Sciatic nerve (tissue), 2 donors: ENCODE results near the gene ASMTL. TPM values are rescaled to one million over a fixed set of nuclear protein-coding genes. Genes with fewer than 3 reads are reported as not detected.
"Not testable (repeated sequence)": the region's sequence is repeated elsewhere in the genome, so short reads cannot be mapped to it uniquely, and the experiment has no call there.

Experiments used
- ATAC-seq: fragments of 200-7000 bp; cut with Tn5 transposase; one replicate; pipeline ENCODE4 v1.9.1; 2020; ENCODE audit warnings: mild to moderate bottlenecking, moderate library complexity
- DNase-seq: peaks from one replicate; pipeline ENCODE4 v3.0.0-alpha.2; 2020; ENCODE audit warnings: low spot score
- intact Hi-C: fragments of 100-400 bp; cut with DNase I; formaldehyde crosslinking; loops from one replicate; pipeline ENCODE4 v1.14.2; 2022
- total RNA-seq: library from RNA; stranded (reverse); fragmentation: NEBNext Ultra II Directional; extraction: Animal tissue kit (Norgen Biotek cat#: 25700); gene quantifications from one replicate; pipeline ENCODE4 v1.2.1, GENCODE V29; 2021
- donor health status: DM: no; HTN: no; CAD: no.
- donor health status: DM: no; HTN: no; CAD: no.

The ASMTL gene
- total RNA-seq, 1 donor from 2014 or later, result 35.0 TPM

DNA sequence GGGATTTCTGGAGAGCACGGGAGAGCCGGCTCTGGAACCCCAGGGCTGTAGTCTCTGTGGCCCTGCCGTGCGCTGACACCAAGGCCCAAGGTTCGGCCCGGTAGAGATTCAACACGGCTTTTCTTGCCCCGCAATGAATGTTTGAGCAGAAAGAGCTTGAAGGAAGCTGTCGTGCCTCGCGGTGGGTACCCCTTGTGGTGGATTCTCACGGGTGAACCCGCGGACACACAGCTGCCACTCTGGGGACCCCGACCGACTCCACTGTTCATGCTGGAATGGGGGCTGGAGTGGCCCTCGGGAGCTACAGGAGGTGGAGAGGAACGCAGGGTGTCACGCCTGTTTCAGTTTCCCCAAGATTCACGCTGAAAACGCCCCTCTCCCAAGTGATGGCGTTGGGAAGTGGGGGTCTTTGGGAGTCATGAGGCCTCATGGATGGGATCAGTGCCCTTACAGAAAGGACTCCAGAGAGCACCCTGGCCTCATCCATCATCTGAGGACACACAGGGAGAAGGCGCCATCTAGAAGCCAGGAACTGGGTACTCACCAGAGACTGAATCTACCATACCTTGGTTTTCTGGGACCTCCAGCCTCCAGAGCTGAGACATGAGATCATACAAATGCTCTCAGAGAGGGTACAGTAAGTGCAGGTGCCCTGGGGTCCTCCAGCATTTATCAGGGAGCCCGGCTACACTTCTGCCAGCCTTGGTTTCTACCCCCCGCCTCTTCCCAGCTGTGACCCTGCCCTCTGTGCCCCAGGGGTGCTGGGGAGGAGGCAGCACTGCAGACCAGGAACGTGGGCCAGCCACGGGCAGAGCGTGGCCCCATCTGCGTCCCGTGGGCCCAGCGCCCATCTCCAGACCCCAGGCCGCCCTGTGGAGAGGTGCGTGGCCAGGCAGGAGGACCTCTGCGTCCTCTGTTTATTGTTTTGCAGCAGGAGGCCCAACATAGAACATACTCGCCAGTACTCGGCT lies 67.2 kb downstream of the ASMTL start:
- ATAC-seq (peak; percentile 20), DNase-seq (no peak)
- intact Hi-C loops, result no loop called here

DNA sequence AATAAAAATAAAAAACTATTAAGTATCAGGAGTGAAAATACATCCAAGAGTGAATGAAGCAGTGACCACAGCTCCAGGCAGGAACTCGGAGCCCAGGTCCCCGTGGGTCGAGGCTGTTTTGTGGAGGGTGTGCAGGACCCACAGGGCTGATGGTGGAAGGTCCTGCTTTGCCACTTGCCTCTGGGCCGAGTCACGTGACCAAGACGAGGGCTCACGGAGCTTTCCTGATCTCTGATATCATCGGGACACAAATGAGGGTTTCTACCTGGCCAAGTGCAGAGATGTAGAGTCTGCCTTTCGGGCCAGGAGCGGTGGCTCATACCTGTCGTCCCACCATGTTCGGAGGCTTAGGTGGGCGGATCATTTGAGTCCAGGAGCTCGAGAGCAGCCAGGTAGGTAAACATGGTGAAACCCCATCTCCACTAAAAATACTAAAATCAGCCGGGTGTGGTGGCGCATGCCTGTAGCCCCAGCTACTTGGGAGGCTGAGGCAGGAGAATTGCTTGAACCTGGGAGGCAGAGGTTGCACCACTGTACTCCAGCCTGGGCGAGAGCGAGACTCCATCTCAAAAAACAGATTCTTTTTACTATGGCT lies 68.0 kb downstream of the ASMTL start:
- intact Hi-C loops, result no loop called here
- DNase-seq (no peak), ATAC-seq (peak; percentile 5)

DNA sequence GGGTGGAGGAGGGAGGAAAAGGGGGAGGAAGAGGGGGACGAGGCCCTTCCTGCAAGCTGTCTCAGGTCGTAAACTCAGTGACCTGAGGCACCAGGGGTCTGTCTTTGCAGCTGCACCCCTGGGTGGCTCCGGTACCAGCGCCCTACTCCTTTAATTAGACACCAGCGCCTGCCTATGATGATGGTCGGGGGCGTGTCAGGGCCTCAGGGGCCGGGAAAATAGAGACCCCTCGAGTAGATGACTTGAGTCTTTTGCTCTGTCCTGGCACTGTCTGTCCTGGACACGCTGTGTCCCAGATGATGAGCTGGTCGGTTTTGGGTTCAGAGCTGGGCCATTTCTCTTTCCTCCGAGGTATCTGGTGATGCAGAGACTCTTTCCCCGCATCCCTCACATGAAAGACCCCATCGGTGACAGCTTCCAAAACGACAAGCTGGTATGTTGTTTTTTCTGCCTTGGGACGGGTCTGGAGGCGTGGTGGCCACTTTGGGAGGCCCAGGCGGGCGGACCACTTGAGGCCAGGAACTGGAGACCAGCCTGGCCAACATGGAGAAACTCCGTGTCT lies 72.0 kb downstream of the ASMTL start:
- ATAC-seq, result no peak
- DNase-seq, result peak; percentile 42
- intact Hi-C loops, result no loop called here

DNA sequence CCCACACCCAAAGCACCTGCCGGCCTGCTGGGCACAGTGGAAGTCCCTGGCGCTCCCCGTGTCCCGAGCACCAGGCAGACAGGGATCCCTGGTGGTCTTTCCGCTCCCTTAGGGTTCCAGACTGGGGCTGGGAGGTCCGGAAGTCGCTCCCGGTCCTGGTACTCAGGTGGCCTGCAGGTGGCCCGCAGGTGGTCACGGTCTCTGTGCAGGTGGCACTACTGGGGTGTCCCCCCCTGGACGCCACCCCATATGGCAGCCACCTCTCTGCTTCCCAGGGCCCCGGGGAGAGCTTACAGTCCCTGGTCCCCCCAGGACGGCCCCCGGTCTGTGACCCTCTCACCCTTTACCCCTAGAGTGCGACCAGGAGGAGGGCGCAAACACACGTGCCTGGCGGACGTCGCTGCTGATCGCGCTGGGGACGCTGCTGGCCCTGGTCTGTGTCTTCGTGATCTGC lies 74.4 kb downstream of the ASMTL start:
- ATAC-seq (no peak), DNase-seq (no peak)
- intact Hi-C loops, result no loop called here

DNA sequence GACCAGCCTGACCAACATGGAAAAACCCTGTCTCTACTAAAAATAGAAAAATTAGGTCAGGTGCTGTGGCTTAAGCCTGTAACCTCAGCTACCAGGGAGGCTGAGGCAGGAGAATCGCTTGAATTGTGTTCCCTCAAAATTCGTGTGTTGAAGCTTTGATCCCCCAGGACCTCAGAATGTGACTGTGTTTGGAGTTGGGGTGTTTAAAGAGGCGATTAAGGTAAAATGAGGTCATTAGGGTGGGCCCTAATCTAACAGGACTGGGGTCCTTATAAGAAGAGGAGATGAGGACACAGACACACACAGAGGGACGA lies 84.4 kb downstream of the ASMTL start:
- ATAC-seq (no peak), DNase-seq (no peak)
- intact Hi-C loops, result no loop called here

DNA sequence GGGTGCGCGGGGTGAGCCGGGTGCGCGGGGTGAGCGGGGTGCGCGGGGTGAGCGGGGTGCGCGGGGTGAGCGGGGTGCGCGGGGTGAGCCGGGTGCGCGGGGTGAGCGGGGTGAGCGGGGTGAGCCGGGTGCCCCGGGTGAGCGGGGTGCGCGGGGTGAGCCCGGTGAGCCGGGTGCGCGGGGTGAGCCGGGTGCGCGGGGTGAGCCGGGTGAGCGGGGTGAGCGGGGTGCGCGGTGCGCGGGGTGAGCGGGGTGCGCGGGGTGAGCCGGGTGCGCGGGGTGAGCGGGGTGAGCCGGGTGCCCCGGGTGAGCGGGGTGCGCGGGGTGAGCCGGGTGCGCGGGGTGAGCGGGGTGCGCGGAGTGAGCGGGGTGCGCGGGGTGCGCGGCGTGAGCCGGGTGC lies 86.3 kb downstream of the ASMTL start:
- DNase-seq, intact Hi-C loops, ATAC-seq: not testable (repeated sequence)

DNA sequence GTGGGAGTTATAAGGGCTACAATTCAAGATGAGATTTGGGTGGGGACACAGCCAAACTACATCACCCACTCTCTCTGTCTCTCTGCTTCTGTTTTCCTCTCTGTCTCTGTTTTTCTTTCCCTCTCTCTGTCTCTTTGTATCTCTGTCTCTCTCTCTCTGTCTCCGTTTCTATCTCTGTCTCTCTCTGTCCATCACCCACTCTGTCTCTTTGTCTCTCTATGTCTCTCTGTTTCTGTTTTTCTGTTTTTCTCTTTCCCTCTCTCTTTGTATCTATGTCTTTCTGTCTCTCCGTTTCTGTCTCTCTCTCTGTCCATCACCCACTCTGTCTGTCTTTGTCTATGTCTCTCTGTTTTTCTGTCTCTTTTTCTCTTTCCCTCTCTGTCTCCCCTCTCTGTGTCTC lies 90.8 kb downstream of the ASMTL start:
- intact Hi-C loops, result no loop called here
- ATAC-seq (no peak), DNase-seq (no peak)

DNA sequence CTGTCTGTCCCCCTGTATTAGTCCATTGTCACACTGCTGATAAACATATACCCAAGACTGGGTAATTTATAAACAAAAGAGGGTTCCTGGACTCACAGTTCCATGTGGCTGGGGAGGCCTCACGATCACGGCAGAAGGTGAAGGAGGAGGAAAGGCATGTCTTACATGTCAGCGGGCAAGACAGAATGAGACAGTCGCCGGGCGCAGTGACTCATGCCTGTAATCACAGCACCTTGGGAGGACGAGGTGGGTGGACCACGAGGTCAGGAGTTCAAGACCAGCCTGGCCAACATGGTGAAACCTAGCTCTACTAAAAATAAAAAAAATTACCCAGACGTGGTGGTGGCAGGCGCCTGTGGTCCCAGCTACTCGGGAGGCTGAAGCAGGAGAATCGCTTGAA lies 91.4 kb downstream of the ASMTL start:
- intact Hi-C loops, result no loop called here
- ATAC-seq (no peak), DNase-seq (no peak)

DNA sequence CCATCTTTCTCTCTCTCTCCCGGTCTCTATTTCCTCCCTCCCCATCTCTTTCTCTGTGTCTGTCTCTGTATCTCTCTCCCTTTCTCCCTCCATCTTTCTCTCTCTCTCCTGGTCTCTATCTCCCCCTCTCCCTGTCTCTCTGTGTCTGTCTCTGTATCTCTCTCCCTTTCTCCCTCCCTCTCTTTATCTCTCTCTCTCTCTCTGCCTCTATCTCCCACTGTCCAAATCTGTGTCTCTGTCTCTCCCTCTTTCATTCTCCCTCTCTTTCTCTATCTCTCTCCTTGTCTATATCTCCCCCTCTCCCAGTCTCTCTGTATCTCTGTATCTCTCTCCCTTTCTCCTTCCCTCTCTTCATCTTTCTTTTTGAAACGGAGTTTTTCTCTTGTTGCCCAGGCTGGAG lies 92.5 kb downstream of the ASMTL start:
- intact Hi-C loops, result no loop called here
- ATAC-seq, result no peak

DNA sequence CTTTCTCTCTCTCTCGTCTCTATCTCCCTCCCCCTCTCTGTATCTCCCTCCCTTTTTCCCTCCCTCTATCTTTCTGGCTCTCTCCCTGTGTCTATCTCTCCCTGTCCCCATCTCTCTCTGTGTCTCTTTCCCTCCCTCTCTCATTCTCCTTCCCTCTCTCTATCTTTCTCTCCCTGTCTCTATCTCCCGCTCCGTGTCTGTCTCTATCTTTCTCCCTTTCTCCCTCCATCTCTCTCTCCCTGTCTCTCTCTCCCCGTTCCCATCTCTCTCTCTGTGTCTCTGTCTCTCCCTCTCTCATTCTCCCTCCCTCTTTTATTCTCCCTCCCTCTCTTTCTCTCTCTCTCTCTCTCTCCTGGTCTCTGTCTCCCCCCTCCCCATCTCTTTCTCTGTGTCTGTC lies 93.2 kb downstream of the ASMTL start:
- no peak for ATAC-seq
- no peak for DNase-seq
- intact Hi-C loops, result no loop called here

More for the DNA sequence above, 92.5 kb downstream of the ASMTL start:
- no peak for DNase-seq

DNA sequence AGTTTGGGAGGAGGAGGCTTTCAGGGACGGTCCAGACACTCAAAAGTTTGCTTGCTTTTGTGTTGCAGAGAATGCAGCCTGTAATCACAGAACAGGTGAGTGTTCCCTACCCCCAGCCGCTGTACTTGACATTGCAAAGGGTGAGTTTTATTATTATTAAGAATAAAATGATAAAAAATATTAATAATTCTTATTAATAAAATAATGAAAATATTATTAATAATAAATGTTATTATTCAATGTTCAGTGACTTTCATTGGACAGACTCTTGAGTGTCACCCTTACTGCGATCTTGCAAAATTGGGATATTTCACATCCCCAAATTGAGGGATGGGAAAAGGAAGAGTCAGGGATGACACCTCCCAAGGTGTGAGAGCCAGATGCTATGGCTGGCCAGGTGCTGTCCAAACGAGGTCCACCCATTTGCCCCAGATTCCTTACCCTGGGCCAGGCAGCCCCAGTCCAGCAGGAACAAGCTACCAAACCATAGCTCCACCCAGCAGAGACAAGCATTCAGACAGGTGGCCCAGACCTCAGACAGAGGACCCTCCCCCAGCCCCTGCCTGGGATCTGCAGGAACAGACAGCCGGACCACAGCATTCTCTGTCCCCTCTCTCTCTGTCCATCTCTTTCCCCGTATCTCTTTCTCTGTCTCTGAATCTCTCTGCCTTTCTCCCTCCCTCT lies 93.8 kb downstream of the ASMTL start:
- no peak for ATAC-seq
- no peak for DNase-seq
- intact Hi-C loops, result no loop called here

DNA sequence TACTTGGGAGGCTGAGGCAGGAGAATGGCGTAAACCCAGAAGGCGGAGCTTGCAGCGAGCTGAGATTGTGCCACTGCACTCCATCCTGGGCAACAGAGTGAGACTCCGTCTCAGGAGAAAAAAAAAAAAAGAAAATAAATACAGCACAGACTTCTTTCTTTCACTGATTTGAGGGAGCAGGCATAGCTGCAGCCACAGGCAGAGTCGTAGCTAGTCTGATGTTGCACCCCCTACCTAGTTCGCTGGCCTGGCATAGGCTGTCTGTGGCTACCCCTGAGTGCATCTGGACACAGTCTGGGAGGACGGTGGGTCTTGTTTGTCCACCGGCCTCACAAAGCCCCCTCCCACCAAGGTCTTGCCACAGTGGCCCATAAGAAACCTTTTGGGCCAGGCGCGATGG lies 94.7 kb downstream of the ASMTL start:
- intact Hi-C loops, result no loop called here
- DNase-seq, result no peak
- no peak for ATAC-seq

DNA sequence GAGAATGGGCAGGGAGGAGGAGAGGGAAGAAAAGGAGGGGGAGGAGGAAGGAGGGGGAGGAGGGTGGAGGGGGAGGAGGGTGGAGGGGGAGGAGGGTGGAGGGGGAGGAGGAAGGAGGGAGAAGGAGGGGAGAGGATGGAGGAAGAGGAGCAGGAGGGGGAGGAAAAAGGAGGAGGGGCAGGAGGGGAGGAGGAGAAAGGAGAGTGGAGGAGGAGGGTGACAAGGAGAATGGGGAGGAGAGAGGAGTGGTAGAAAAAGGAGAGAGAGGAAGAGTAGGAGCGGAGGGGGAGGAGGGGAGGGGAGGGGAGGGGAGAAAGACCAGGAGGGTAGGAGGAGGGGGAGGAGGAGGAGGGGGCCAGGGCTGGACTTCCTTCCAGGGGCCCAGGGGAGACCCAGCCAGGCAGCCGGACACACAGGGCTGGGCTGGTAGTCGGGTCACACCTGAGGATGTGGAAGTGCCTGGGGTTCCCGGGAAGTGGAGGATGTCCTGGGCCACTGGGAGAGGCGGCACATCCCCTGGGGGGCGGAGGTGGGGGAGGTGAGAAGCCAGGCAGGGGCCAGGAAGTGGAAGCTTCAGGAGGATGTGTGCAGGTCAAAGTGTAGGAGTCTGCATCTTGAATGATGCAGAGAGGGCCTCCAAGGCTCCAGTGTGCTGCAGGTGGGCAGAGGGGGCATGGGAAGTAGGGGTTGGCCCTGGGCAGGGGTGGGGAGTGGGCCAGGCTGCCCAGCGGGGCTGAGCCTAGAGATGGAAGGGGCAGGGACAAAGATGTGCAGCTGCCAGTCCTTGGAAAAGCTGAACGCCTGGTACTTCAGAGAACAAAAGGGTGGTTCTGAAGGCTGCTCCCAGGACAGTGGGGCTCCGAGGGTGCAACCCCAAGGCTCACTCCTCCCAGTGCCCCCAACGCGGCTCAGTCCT lies 97.3 kb downstream of the ASMTL start:
- DNase-seq, result no peak
- peak; percentile 82 for ATAC-seq
- intact Hi-C loops, result no loop called here

DNA sequence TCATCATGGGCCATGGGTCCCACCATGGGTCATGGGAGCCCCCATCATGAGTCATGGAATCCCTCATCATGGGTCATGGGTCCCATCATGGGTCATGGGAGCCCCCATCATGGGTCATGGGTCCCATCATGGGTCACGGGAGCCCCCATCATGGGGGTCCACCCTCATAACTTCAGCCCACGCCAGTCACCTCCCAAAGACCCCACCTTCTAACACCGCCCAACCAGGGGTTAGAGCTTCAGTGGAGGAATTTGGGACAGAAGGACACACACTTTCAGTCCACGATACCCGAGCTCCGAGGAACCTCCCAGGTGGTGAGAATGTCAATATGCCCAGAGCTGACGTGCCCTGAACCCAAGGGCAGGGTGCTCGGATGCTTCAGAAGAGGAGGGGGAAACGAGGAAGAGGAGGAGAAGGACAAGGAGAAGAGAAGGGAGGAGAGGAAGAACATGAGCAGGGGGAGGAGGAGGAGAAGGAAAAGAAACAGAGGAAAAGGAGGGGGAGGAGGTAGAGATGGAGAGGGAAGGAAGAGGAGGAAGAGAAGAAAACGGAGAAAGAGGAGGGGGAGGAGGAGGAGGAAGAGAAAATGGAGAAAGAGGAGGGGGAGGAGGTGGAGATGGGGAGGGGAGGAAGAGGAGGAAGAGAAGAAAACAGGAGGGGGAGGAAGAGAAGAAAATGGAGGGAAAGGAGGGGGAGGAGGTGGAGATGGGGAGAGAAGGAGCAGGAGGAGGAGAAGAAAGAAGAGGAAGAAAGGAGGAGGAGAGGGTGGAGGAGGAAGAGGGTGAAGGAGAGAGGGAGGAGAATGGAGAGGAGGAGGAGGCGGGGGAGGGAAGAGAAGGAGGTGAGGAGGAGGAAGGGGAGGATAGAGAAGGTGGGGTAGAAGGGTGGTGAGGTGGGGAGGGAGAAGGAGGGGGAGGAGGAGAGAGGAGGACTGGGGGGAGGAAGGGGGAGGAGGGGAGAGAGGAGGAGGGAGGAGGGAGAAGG lies 98.4 kb downstream of the ASMTL start:
- intact Hi-C loops, result no loop called here
- no peak for DNase-seq
- no peak for ATAC-seq
